ENCODE results near the gene AMPD3. TPM values are rescaled to one million over a fixed set of nuclear protein-coding genes. Genes with fewer than 3 reads are reported as not detected.

AMPD3 gene
- total RNA-seq, 1 experiment from 2014 or later, result 5.9 TPM

GRCh38 chr11:10511181-10511621, 56.1 kb downstream of the AMPD3 start:
- Histone ChIP-seq H3K9me3 (ENCODE audit: control insufficient read depth, low read depth, low read length) (no peaks in the 10 kb centered on the region), H2BK15ac (ENCODE audit: low read depth, low read length) (no peak overlapping the region), H3K23me2 (ENCODE audit: insufficient read length, low read depth, low read length, poor library complexity, severe bottlenecking) (no peaks in the 10 kb centered on the region), H2BK12ac (ENCODE audit: insufficient read length, low read depth, low read length) (no peak overlapping the region), H3K79me1 (ENCODE audit: insufficient read depth, low read depth, low read length, poor library complexity, severe bottlenecking) (no peaks in the 10 kb centered on the region), H3K56ac (ENCODE audit: insufficient read length, low read depth, low read length) (no peak overlapping the region), H2AFZ (ENCODE audit: low read length) (no peak overlapping the region), H3K18ac (ENCODE audit: insufficient read length, low read depth, low read length) (no peak overlapping the region), H4K20me1 (ENCODE audit: control insufficient read depth, insufficient read depth, insufficient read length) (no peaks in the 10 kb centered on the region), H3T11ph (ENCODE audit: low read length) (no peak overlapping the region), H2BK20ac (ENCODE audit: low read depth, low read length, poor library complexity, severe bottlenecking) (no peak overlapping the region), H3K4ac (ENCODE audit: low read depth, low read length) (no peak overlapping the region), H2BK120ac (ENCODE audit: low read depth, low read length, poor library complexity, severe bottlenecking) (no peak overlapping the region), H3K4me2 (ENCODE audit: insufficient read depth, insufficient read length, low read length) (peak overlapping the region; percentile 22), H3K9ac (ENCODE audit: extremely low read depth, insufficient read length, low read length) (no peak overlapping the region), H3K4me1 (ENCODE audit: insufficient read depth, low read length) (peaks cover 8% of the 10 kb centered on the region; the same call in 1 of the 2 replicates), H2AK5ac (ENCODE audit: insufficient read length, low read length) (no peak overlapping the region), H4K8ac (replicated peaks; ENCODE audit: insufficient read length, low read depth, low read length) (no peak overlapping the region), H3K79me2 (ENCODE audit: insufficient read depth, low read length) (no peaks in the 10 kb centered on the region), H4K5ac (ENCODE audit: insufficient read length, low read depth, low read length) (no peak overlapping the region), H4K91ac (ENCODE audit: insufficient read length, low read depth, low read length) (no peak overlapping the region), H3K23ac (ENCODE audit: insufficient read length, low read depth, low read length) (no peak overlapping the region), H3K27ac (ENCODE audit: insufficient read length, low read depth, low read length) (no peak overlapping the region), H3K14ac (ENCODE audit: insufficient read depth, low read length) (no peak overlapping the region), H3K27me3 (ENCODE audit: insufficient read depth, low read length) (no peaks in the 10 kb centered on the region), H2BK5ac (ENCODE audit: insufficient read length, low read length) (no peak overlapping the region)
- DNase-seq, result peak; percentile 62
- Mint-ChIP-seq H3K4me1 (peaks cover 17 to 21% of the 10 kb centered on the region in 2 experiments), H3K27me3 (ENCODE audit: low read depth) (no peaks in the 10 kb centered on the region), H3K9me3 (no peaks in the 10 kb centered on the region), H3K4me3 (peak overlapping the region; percentile 12 to 17; a peak in 1 of 5 replicates), H3K27ac (no peak overlapping the region), H3K36me3 (ENCODE audit: insufficient read depth in 1 of 3, low read depth in 3 of 3) (no peaks in the 10 kb centered on the region)
- TF ChIP-seq CTCF (conservative IDR thresholded peaks at IDR 0.05), result no peak
- WGBS (ENCODE audit: extremely low coverage, insufficient read length, low lambda C conversion rate), result no CpG with 5 or more reads among the region's 10 CpGs
